CD8-positive, alpha-beta memory T cell (primary cell): ENCODE results near the gene SCN11A. TPM values are rescaled to one million over a fixed set of nuclear protein-coding genes. Genes with fewer than 3 reads are reported as not detected.

Experiments
- CTCF ChIA-PET: fragments of 350-600 bp; sonication (Branson Sonifier 250); formaldehyde crosslinking; loops from one replicate; lab custom pipeline; 2021; ENCODE audit warnings: antibody characterized with exemption; lab: Charles Lee
- POLR2A ChIA-PET: fragments of 350-600 bp; sonication (Branson Sonifier 250); formaldehyde crosslinking; loops from one replicate; lab custom pipeline; 2021; ENCODE audit warnings: antibody characterized with exemption; lab: Charles Lee
- DNase-seq, 5 donors: peaks; one replicate each; pipeline versions ENCODE4 v3.0.0 to v3.0.0-alpha.2; 2020 to 2022; ENCODE audit warnings: mixed read lengths in 1 of 5
- H3K27ac ChIP-seq: one replicate; pipeline ENCODE4 v1.7.0; 2013; ENCODE audit warnings: low read depth, mild to moderate bottlenecking, low read length, moderate library complexity
- H3K27me3 ChIP-seq: 2 replicates; pipeline ENCODE4 v1.7.0; 2013; ENCODE audit warnings: low read length, mild to moderate bottlenecking; ENCODE audit not compliant: insufficient read depth, poor library complexity, severe bottlenecking
- H3K36me3 ChIP-seq: 2 replicates; pipeline ENCODE4 v1.7.0; 2013; ENCODE audit warnings: mild to moderate bottlenecking, low read length, moderate library complexity; ENCODE audit not compliant: insufficient read depth
- H3K4me1 ChIP-seq: 2 replicates; pipeline ENCODE4 v1.7.0; 2013; ENCODE audit warnings: mild to moderate bottlenecking, low read length, moderate library complexity; ENCODE audit not compliant: insufficient read depth
- H3K4me3 ChIP-seq: 2 replicates; pipeline ENCODE4 v1.7.0; 2013; ENCODE audit warnings: mild to moderate bottlenecking, low read length
- H3K9me3 ChIP-seq: 2 replicates; pipeline ENCODE4 v1.7.0; 2013; ENCODE audit warnings: mild to moderate bottlenecking, low read length
- H3K27ac Mint-ChIP-seq, 8 donors: one replicate each; pipeline ENCODE4 v1.8.0; 2020 to 2021; ENCODE audit warnings: mixed read lengths in 8 of 8, mild to moderate bottlenecking in 6 of 8, inconsistent platforms in 3 of 8, moderate library complexity in 3 of 8
- H3K27me3 Mint-ChIP-seq, 2 donors: one replicate each; pipeline ENCODE4 v1.8.0; 2020 to 2021; ENCODE audit warnings: mixed read lengths in 2 of 2, mild to moderate bottlenecking in 1 of 2, moderate library complexity in 1 of 2
- H3K36me3 Mint-ChIP-seq, 3 donors: one replicate each; pipeline ENCODE4 v1.8.0; 2020 to 2021; ENCODE audit warnings: mixed read lengths in 3 of 3, inconsistent platforms in 1 of 3, mild to moderate bottlenecking in 1 of 3
- H3K4me1 Mint-ChIP-seq, 3 donors: one replicate each; pipeline ENCODE4 v1.8.0; 2020 to 2021; ENCODE audit warnings: mixed read lengths in 3 of 3, inconsistent platforms in 1 of 3, mild to moderate bottlenecking in 1 of 3
- H3K4me3 Mint-ChIP-seq, 7 donors: one replicate each; pipeline ENCODE4 v1.8.0; 2020 to 2021; ENCODE audit warnings: mixed read lengths in 7 of 7, mild to moderate bottlenecking in 6 of 7, moderate library complexity in 4 of 7, inconsistent platforms in 2 of 7
- H3K9me3 Mint-ChIP-seq, 5 donors: one replicate each; pipeline ENCODE4 v1.8.0; 2020 to 2022; ENCODE audit warnings: mixed read lengths in 5 of 5, mild to moderate bottlenecking in 3 of 5, moderate library complexity in 2 of 5, inconsistent platforms in 1 of 5
- polyA plus RNA-seq: library from polyadenylated mRNA; unstranded; fragments of 300-500 nt; fragmentation: Illumina TruSeq; gene quantifications from one replicate; pipeline ENCODE4 v1.2.3, GENCODE V29; 2021
- total RNA-seq, 2 experiments: library from RNA; stranded (reverse); gene quantifications; one replicate each; pipeline ENCODE4 v1.2.3, GENCODE V29; 2021

Gene SCN11A
- total and polyA plus RNA-seq, 3 experiments from 2014 or later = 0.07 to 0.09 TPM; not detected in 1

- CTCF ChIA-PET = no interaction called here
- H3K4me1 ChIP-seq = no peaks in the 10 kb centered on the region
- no peaks in the 10 kb centered on the region for H3K27me3 ChIP-seq
- POLR2A ChIA-PET = no interaction called here
- peaks cover 20 to 31% of the 10 kb centered on the region in 2 donors for H3K27me3 Mint-ChIP-seq
- no peak for DNase-seq
- peaks cover 0 to 15% (median 0%) of the 10 kb centered on the region in 3 donors for H3K36me3 Mint-ChIP-seq
- no peak overlapping the region for H3K4me3 Mint-ChIP-seq
- no peaks in the 10 kb centered on the region for H3K36me3 ChIP-seq
- H3K27ac ChIP-seq = no peak overlapping the region
- peaks cover 0 to 14% (median 12%) of the 10 kb centered on the region in 5 donors for H3K9me3 Mint-ChIP-seq
- no peak overlapping the region for H3K4me3 ChIP-seq
- no peaks in the 10 kb centered on the region for H3K4me1 Mint-ChIP-seq
- no peaks in the 10 kb centered on the region for H3K9me3 ChIP-seq
- no peak overlapping the region for H3K27ac Mint-ChIP-seq
These were observed 13.6 kb downstream of the SCN11A start for GRCh38 chr3:39038165-39038564.

GRCh38 chr3:39029556-39029955 is 22.2 kb downstream of the SCN11A start:
- Mint-ChIP-seq H3K4me1 (no peaks in the 10 kb centered on the region), H3K4me3 (no peak overlapping the region), H3K27ac (no peak overlapping the region), H3K27me3 (peaks cover 10 to 37% of the 10 kb centered on the region in 2 donors), H3K36me3 (no peaks in the 10 kb centered on the region), H3K9me3 (peaks cover 0 to 1% (median under 1%) of the 10 kb centered on the region in 5 donors)
- Histone ChIP-seq H3K27ac (no peak overlapping the region), H3K36me3 (no peaks in the 10 kb centered on the region), H3K4me1 (no peaks in the 10 kb centered on the region), H3K27me3 (no peaks in the 10 kb centered on the region), H3K9me3 (no peaks in the 10 kb centered on the region), H3K4me3 (no peak overlapping the region)
- POLR2A ChIA-PET = no interaction called here
- CTCF ChIA-PET = interaction anchor here (2.3 kb wide), 1 partner anchor 508 kb away, joined by 10 read pairs; no protein-coding TSS in a partner anchor
- no peak for DNase-seq

GRCh38 chr3:39028546-39028945 is 23.2 kb downstream of the SCN11A start:
- Mint-ChIP-seq H3K4me3 (no peak overlapping the region), H3K9me3 (no peaks in the 10 kb centered on the region), H3K36me3 (no peaks in the 10 kb centered on the region), H3K27me3 (peaks cover 10 to 31% of the 10 kb centered on the region in 2 donors), H3K27ac (no peak overlapping the region), H3K4me1 (no peaks in the 10 kb centered on the region)
- Histone ChIP-seq H3K4me1 (no peaks in the 10 kb centered on the region), H3K9me3 (no peaks in the 10 kb centered on the region), H3K27me3 (no peaks in the 10 kb centered on the region), H3K4me3 (no peak overlapping the region), H3K36me3 (no peaks in the 10 kb centered on the region), H3K27ac (no peak overlapping the region)
- DNase-seq = no peak
- ChIA-PET CTCF (no interaction called here), POLR2A (no interaction called here)

- no peak overlapping the region for H3K4me3 ChIP-seq
- Mint-ChIP-seq H3K27me3 (peaks cover 22 to 30% of the 10 kb centered on the region in 2 donors), H3K9me3 (no peaks in the 10 kb centered on the region), H3K4me3 (no peak overlapping the region), H3K36me3 (no peaks in the 10 kb centered on the region), H3K4me1 (no peaks in the 10 kb centered on the region), H3K27ac (no peak overlapping the region)
- no peak for DNase-seq
- ChIA-PET POLR2A (no interaction called here), CTCF (no interaction called here)
- no peak overlapping the region for H3K27ac ChIP-seq
- H3K9me3 ChIP-seq = no peaks in the 10 kb centered on the region
- no peaks in the 10 kb centered on the region for H3K36me3 ChIP-seq
- no peaks in the 10 kb centered on the region for H3K4me1 ChIP-seq
- no peaks in the 10 kb centered on the region for H3K27me3 ChIP-seq
These were observed 26.3 kb downstream of the SCN11A start for GRCh38 chr3:39025222-39025970.

GRCh38 chr3:39024497-39024896 is 27.2 kb downstream of the SCN11A start:
- H3K4me1 ChIP-seq = no peaks in the 10 kb centered on the region
- H3K27ac Mint-ChIP-seq = peak overlapping the region in 1 of 8 donors; percentile 59
- ChIA-PET POLR2A (no interaction called here), CTCF (no interaction called here)
- H3K27me3 Mint-ChIP-seq = peaks cover 22 to 33% of the 10 kb centered on the region in 2 donors
- H3K27me3 ChIP-seq = no peaks in the 10 kb centered on the region
- no peak overlapping the region for H3K4me3 Mint-ChIP-seq
- no peaks in the 10 kb centered on the region for H3K9me3 ChIP-seq
- H3K4me1 Mint-ChIP-seq = no peaks in the 10 kb centered on the region
- H3K9me3 Mint-ChIP-seq = no peaks in the 10 kb centered on the region
- no peaks in the 10 kb centered on the region for H3K36me3 ChIP-seq
- H3K27ac ChIP-seq = peak overlapping the region; percentile 4
- no peaks in the 10 kb centered on the region for H3K36me3 Mint-ChIP-seq
- DNase-seq = no peak
- H3K4me3 ChIP-seq = no peak overlapping the region

GRCh38 chr3:39022286-39022630 is 29.5 kb downstream of the SCN11A start:
- CTCF ChIA-PET = interaction anchor here (1.0 kb wide), 1 partner anchor 22 kb away, joined by 3 read pairs; no protein-coding TSS in a partner anchor
- Histone ChIP-seq H3K27ac (no peak overlapping the region), H3K4me1 (no peaks in the 10 kb centered on the region), H3K27me3 (no peaks in the 10 kb centered on the region), H3K9me3 (no peaks in the 10 kb centered on the region), H3K4me3 (no peak overlapping the region), H3K36me3 (no peaks in the 10 kb centered on the region)
- Mint-ChIP-seq H3K4me1 (no peaks in the 10 kb centered on the region), H3K27me3 (peaks cover 19 to 34% of the 10 kb centered on the region in 2 donors), H3K27ac (peak overlapping the region in 1 of 8 donors; percentile 0), H3K4me3 (no peak overlapping the region), H3K36me3 (no peaks in the 10 kb centered on the region), H3K9me3 (no peaks in the 10 kb centered on the region)
- no peak for DNase-seq
- POLR2A ChIA-PET = interaction anchor here (0.6 kb wide), 1 partner anchor 42 kb away, joined by 5 read pairs; no protein-coding TSS in a partner anchor

- no peak overlapping the region for H3K27ac ChIP-seq
- Mint-ChIP-seq H3K27me3 (peaks cover 19 to 38% of the 10 kb centered on the region in 2 donors), H3K9me3 (no peaks in the 10 kb centered on the region), H3K36me3 (no peaks in the 10 kb centered on the region), H3K4me3 (no peak overlapping the region), H3K27ac (peak overlapping the region in 1 of 8 donors; percentile 69), H3K4me1 (no peaks in the 10 kb centered on the region)
- DNase-seq = no peak
- no peaks in the 10 kb centered on the region for H3K9me3 ChIP-seq
- H3K36me3 ChIP-seq = no peaks in the 10 kb centered on the region
- no peaks in the 10 kb centered on the region for H3K4me1 ChIP-seq
- POLR2A ChIA-PET = no interaction called here
- no peak overlapping the region for H3K4me3 ChIP-seq
- CTCF ChIA-PET = no interaction called here
- H3K27me3 ChIP-seq = no peaks in the 10 kb centered on the region
These were observed 30.1 kb downstream of the SCN11A start for GRCh38 chr3:39021465-39022285.

GRCh38 chr3:39021029-39021428 is 30.7 kb downstream of the SCN11A start:
- Mint-ChIP-seq H3K4me1 (no peaks in the 10 kb centered on the region), H3K9me3 (no peaks in the 10 kb centered on the region), H3K4me3 (no peak overlapping the region), H3K36me3 (no peaks in the 10 kb centered on the region), H3K27me3 (peaks cover 15 to 36% of the 10 kb centered on the region in 2 donors), H3K27ac (no peak overlapping the region)
- H3K36me3 ChIP-seq = no peaks in the 10 kb centered on the region
- ChIA-PET CTCF (no interaction called here), POLR2A (no interaction called here)
- no peak for DNase-seq
- H3K4me3 ChIP-seq = no peak overlapping the region
- H3K9me3 ChIP-seq = no peaks in the 10 kb centered on the region
- no peaks in the 10 kb centered on the region for H3K27me3 ChIP-seq
- H3K27ac ChIP-seq = no peak overlapping the region
- no peaks in the 10 kb centered on the region for H3K4me1 ChIP-seq
